Activated CD8-positive, alpha-beta memory T cell treated with anti-CD3 and anti-CD28 coated beads for 1 hour (primary cell): ENCODE data around the gene NECAB3.
"Not testable (repeated sequence)": the region's sequence is repeated elsewhere in the genome, so short reads cannot be mapped to it uniquely, and the experiment has no call there.

Experiments
- DNase-seq, 2 donors: peaks; one replicate each; pipeline ENCODE4 v3.0.0-alpha.2; 2020; ENCODE audit warnings: low read depth in 1 of 2; ENCODE audit errors: extremely low read depth in 1 of 2

NECAB3 gene

GRCh38 chr20:33651562-33652048 is 22.6 kb downstream of the NECAB3 start:
- no peak for DNase-seq

GRCh38 chr20:33650753-33651561 is 23.3 kb downstream of the NECAB3 start:
- no peak for DNase-seq

GRCh38 chr20:33650111-33650752 is 24.0 kb downstream of the NECAB3 start:
- DNase-seq: no peak

- DNase-seq: no peak
Observed at GRCh38 chr20:33649201-33649681, 25.0 kb downstream of the NECAB3 start.

- DNase-seq: no peak
Observed at GRCh38 chr20:33648396-33649004, 25.7 kb downstream of the NECAB3 start.

- no peak for DNase-seq
Observed at GRCh38 chr20:33647603-33648395, 26.4 kb downstream of the NECAB3 start.

GRCh38 chr20:33646959-33647602 is 27.1 kb downstream of the NECAB3 start:
- DNase-seq: not testable (repeated sequence)

- DNase-seq: no peak
Observed at GRCh38 chr20:33646191-33646590, 28.0 kb downstream of the NECAB3 start.

GRCh38 chr20:33645396-33645795 is 28.8 kb downstream of the NECAB3 start:
- no peak for DNase-seq

GRCh38 chr20:33645072-33645358 is 29.2 kb downstream of the NECAB3 start:
- no peak for DNase-seq

- DNase-seq: no peak
Observed at GRCh38 chr20:33644313-33645071, 29.7 kb downstream of the NECAB3 start.

- DNase-seq: no peak
Observed at GRCh38 chr20:33640287-33640686, 33.9 kb downstream of the NECAB3 start.

- no peak for DNase-seq
Observed at GRCh38 chr20:33636776-33637175, 37.5 kb downstream of the NECAB3 start.

GRCh38 chr20:33635341-33635740 is 38.9 kb downstream of the NECAB3 start:
- no peak for DNase-seq

- not testable (repeated sequence) for DNase-seq
Observed at GRCh38 chr20:33631910-33632309, 42.3 kb downstream of the NECAB3 start.

- no peak for DNase-seq
Observed at GRCh38 chr20:33630507-33630906, 43.7 kb downstream of the NECAB3 start.

- no peak for DNase-seq
Observed at GRCh38 chr20:33629979-33630378, 44.2 kb downstream of the NECAB3 start.

- no peak for DNase-seq
Observed at GRCh38 chr20:33629533-33629932, 44.7 kb downstream of the NECAB3 start.

- DNase-seq: no peak
Observed at GRCh38 chr20:33627577-33628216, 46.5 kb downstream of the NECAB3 start.
